ENCODE measurements around the gene APCDD1.

GRCh38 chr18:10456718-10457117 is 2.3 kb downstream of the APCDD1 start:
- TF ChIP-seq POLR2A (IDR thresholded peaks at IDR 0.05): no peak
- TF ChIP-seq CTCF (IDR thresholded peaks at IDR 0.05): no peak

All from gastroesophageal sphincter (tissue), 3 donors.